DMS153 treated with DMSO at 0.1 percent for 48 hours (cell line): ENCODE measurements around the gene CC2D2A.

Experiments used
- DNase-seq: peaks from one replicate; lab custom pipeline; 2025; ENCODE audit not compliant: unreplicated experiment; lab: John Stamatoyannopoulos, UW

Gene CC2D2A

GRCh38 chr4:15459706-15460105 is 10.0 kb upstream of the CC2D2A start:
- no peak for DNase-seq

- no peak for DNase-seq
Measured at GRCh38 chr4:15466596-15466995, 3.1 kb upstream of the CC2D2A start.

- DNase-seq, result no peak
Measured at GRCh38 chr4:15470128-15470475, 420 bp downstream of the CC2D2A start.

- no peak for DNase-seq
Measured at GRCh38 chr4:15476396-15476795, 6.7 kb downstream of the CC2D2A start.

GRCh38 chr4:15478724-15479088 is 9.0 kb downstream of the CC2D2A start:
- no peak for DNase-seq

- DNase-seq, result peak; percentile 48
Measured at GRCh38 chr4:15479089-15479912, 9.6 kb downstream of the CC2D2A start.

GRCh38 chr4:15479913-15480185 is 10.2 kb downstream of the CC2D2A start:
- DNase-seq, result no peak

- DNase-seq, result no peak
Measured at GRCh38 chr4:15481961-15482745, 12.5 kb downstream of the CC2D2A start.

- DNase-seq, result no peak
Measured at GRCh38 chr4:15482842-15483241, 13.2 kb downstream of the CC2D2A start.

GRCh38 chr4:15488136-15488535 is 18.5 kb downstream of the CC2D2A start:
- no peak for DNase-seq

GRCh38 chr4:15488658-15489470 is 19.2 kb downstream of the CC2D2A start:
- no peak for DNase-seq

GRCh38 chr4:15489551-15489950 is 19.9 kb downstream of the CC2D2A start:
- no peak for DNase-seq

GRCh38 chr4:15493411-15493810 is 23.7 kb downstream of the CC2D2A start:
- no peak for DNase-seq

GRCh38 chr4:15495621-15496020 is 25.9 kb downstream of the CC2D2A start:
- DNase-seq, result no peak

- no peak for DNase-seq
Measured at GRCh38 chr4:15498356-15498755, 28.7 kb downstream of the CC2D2A start.

- DNase-seq, result no peak
Measured at GRCh38 chr4:15500701-15501100, 31.0 kb downstream of the CC2D2A start.

- DNase-seq, result no peak
Measured at GRCh38 chr4:15501941-15502340, 32.3 kb downstream of the CC2D2A start.

GRCh38 chr4:15502384-15502783 is 32.7 kb downstream of the CC2D2A start:
- DNase-seq, result no peak

- DNase-seq, result no peak
Measured at GRCh38 chr4:15504041-15504440, 34.4 kb downstream of the CC2D2A start.

GRCh38 chr4:15506464-15506863 is 36.8 kb downstream of the CC2D2A start:
- no peak for DNase-seq

GRCh38 chr4:15507679-15508078 is 38.0 kb downstream of the CC2D2A start:
- no peak for DNase-seq

- no peak for DNase-seq
Measured at GRCh38 chr4:15510961-15511360, 41.3 kb downstream of the CC2D2A start.
